ENCODE measurements around the gene TRIM2.

Gene TRIM2

GRCh38 chr4:153223930-153224329 lies 19.7 kb downstream of the TRIM2 start:
- DNase-seq, result no peak

DNA sequence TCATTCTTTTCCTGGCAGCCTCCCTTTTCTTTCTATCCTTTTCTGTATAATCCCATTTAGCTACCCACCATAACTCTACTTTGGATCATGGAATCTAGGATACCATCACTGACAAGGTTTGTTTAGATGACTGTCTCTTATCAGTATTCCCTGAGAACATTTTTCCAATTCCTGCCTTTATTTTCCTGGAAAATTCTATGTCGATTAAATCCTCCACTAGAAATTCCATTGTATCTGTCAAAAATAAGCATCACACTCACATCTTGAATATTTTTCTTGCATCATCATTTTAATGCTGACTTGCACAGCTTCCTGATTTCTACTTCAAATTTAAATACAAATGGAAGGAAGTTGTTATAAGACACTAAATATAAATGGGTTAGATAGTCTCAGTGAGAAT lies 20.2 kb downstream of the TRIM2 start:
- DNase-seq, result no peak

DNA sequence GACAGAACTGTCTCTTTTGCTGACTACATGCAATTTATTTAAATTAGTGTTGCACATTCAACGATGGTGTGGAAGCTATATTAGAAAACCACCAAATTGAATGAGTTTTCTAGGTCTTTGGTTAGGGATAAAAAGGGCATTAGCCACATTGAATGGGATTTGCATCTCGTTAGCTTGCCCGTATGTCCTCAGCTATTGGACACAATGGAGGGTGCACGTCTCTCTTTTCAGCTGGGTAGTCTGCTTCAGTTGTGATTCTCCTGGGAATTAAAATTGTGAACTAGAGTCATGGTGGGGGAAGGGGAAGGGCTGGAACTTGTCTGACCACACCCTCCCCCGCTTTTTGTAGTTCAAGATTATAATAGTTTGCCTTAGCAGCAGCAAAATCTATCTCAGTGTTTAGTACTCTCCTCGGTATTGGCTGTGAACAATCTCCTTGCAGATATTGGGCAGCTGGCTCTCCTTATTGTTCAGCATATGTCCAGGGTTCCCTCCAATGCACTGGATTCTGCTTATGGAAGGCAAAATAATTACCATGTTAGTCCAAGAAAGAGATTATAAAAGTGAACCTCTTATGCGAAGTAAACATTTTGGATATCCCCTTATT lies 23.3 kb downstream of the TRIM2 start:
- no peak for DNase-seq

DNA sequence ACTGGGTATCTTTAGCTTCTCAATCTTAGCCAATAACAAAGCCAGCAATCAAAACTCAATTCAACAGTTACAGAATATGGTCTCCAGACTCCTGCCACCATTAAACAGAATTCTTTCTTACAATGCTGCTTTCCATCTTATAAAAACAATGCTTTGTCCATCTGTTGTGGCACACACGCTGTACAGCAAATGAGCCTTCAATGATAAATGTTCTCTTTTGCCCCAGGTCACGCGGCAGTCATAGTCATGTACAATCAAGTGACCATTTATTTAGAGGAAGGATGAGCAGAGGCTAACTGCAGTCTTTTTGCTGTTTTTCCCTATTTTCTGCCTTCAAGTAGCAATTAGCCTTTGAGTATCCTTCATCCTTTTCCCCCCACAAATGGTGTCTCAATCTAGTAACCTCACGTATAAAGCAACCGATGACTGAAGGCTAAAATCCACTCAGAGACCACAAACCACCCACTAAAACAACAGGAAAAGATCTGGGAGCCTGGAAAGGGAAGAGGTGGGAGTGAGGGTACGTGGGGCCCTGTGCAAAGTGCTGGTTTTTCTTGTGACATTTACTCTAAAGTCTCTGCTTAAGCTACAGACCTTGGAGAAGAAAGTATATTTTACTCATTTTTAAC lies 24.4 kb downstream of the TRIM2 start:
- DNase-seq, result no peak

DNA sequence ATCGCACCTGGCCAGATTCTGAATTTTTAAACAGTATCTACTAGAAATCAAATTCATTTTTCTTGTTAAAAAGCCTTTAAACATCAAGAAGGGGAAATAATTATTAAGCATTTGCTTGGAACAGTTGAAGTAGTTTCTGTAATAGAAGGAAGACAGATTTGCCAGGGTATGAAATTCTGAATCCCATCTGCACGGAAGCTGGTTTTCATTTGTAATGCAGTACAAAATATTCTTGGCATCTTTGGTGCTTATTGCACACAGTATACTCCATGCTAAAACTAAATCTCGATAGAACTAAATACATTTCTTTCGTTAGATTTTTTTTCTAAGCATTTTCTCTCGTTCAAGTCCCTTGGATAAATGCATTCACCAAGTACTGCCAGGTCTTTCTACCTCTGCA lies 25.3 kb downstream of the TRIM2 start:
- no peak for DNase-seq

DNA sequence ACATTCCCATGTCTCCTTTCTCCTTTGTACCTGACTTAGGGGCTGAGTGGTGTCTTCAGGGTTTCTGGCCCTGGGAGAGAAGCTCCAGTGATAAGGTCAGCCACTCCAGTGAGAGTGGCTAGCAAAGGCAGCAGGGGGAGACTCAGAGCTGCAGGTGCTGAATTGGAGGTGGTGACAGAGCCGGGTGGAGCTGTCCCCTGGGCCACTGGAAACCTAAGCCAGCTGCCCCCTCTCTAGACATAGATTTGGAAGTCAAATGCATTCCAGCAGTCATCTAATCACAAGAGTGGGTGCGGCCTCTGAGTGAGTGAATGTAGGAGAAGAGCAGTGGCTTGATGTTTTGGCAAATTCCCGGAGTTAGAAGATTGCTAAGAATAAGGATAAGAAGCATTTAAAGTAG lies 28.5 kb downstream of the TRIM2 start:
- no peak for DNase-seq

- DNase-seq, result no peak
Observed at GRCh38 chr4:153233761-153234371, 29.6 kb downstream of the TRIM2 start.

DNA sequence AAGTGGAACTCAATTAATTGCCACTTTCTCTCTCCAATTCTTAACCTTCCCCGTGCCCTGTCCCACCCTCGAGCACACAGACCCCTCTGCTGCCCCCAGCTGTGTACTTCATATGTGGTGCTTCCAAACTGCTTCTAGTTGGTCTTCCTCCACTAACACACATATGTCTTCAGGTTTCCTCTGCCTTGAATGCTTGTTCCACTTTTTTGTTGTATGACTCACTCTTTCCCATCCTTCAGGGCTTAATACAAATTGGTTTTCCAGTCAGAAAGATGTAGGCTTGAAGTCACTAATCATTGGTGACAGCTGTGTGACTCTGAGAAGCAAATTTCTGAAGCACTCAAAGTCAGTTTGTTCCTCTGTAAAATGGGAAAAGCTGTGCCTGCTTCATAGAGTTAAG lies 30.6 kb downstream of the TRIM2 start:
- DNase-seq, result no peak

- DNase-seq, result no peak
Observed at GRCh38 chr4:153238135-153238919, 34.1 kb downstream of the TRIM2 start.

DNA sequence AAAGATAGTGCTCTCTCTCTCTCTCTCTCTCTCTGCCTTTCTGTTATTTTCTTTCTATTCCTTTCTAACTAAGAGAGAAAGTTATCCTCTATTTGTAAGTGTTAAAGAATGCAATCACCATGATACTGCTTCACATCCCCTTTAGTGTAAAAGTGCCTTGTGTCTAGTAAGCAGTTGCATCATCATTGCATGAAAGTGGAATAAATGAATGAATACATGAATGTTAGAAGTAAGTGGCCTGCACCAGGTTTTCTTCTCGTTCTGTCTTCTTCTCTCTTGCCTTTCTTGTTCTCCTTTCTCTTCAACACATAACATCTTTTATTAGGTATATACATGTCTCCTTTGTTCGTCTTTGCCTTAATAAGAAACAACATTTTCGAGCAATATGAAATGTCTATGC lies 35.2 kb downstream of the TRIM2 start:
- no peak for DNase-seq

- DNase-seq, result no peak
Observed at GRCh38 chr4:153241295-153241694, 37.1 kb downstream of the TRIM2 start.

DNA sequence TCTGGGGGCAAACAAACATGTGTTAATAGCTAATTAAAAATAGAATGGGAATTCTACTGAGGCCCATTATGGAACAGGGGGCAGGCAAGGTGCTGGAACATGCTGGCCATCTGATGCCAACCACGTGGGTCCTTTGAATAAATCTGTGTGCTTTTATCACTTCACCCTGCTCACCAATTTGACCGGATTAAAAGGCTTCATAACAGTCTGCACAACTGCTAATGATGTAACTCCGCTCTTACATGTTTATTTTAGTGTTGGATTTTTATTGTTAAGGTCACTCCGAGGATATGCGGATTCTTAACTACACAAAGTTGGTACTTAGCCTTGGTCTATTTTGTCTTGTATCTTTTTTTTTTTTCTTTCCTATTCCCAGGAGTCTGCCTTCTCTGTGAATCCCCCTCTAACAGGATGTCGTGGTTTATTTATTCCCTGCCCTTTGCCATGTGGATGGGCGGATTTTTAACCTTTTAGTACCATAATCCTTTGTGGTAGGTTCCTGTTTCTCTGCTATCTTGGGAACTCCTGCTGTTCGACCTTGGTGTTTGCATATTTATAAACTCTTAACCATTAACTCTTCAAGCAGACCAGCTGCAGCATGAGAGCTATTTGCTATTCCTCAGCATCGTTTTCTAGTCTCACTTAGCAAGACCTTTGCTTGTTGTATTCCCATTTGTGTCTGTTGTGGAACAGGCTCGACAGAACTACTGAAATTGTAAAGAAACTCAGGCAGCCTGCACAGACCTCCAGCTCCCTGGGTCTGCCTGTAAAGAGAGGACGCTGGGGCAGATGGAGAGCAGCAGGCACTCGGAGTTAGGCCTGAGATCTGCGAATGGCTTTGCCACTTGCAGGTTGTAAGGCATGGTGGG lies 38.0 kb downstream of the TRIM2 start:
- no peak for DNase-seq

DNA sequence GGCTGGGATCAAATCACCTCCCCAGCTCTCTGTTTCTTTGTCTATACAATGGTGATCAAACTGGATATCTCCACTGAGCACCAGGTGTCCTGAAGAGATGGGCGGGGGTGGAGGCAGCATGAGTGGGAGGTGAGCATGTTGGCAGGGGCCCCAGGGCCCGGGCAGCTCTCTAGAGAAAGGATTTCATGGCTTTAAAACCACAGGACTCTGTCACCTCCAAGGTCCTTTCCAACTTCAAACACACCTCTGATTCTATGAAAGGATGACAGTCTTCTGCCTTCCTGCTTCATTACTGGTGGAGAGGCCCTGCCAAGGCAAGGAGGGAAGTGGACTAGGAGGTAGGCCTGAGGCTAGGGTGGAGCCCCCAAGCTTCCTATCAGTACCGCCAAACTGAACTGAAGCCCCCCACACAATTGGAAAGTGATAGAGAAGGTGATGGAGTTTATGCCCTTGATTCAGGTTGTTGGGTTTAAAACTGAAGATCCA lies 38.6 kb downstream of the TRIM2 start:
- DNase-seq, result no peak

GRCh38 chr4:153243468-153243867 lies 39.2 kb downstream of the TRIM2 start:
- DNase-seq, result no peak

DNA sequence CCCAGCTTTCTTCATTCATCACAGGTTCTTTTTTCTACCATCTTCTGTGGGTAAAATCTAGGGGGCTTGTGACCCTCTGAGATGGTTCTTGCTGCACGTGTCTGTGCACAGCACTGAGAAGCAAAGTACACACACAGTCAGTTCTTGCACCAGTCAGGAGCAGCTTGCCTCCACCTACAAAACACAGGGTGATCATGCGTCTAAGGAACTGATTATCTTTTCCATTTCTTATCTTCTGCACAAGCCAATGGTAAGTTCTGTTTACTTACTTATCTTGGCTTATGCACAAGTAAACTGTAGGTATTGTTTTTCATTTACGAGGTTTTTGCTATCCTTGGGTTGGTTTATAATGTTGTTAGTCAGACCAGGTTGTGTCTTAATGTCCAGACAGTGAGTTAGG lies 40.7 kb downstream of the TRIM2 start:
- DNase-seq, result no peak

- no peak for DNase-seq
Observed at GRCh38 chr4:153245775-153246174, 41.5 kb downstream of the TRIM2 start.

DNA sequence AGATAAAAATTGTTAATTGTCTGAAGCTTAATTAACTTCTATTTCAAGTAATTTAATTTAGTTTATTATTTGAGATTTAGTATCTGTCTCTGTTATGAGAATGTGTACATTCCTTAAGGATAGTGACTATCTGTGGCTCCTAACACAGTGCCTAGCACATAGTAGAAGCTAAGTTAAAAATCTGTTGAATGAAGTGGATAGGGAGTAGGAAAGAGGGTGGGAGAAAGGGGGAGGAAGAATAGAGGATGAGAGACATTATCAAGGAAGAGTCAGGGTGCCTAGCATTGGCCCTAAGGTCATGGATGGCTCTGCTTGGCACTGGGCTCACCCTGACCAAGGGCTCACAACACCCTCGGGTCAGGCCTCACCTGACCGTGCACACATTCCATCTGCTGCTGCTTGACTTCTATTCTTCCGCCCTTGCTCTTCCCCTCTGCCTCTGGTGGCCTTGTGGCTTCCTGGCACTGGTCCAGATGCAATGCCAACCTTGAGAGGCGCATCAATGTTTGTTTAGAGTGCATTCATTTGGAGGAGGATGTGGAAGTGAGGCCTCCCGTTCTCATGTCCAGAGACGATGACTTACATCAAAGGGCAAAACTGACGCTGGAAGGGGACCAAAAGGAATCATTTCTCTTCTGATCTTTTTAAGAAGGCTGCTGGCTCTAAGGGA lies 42.3 kb downstream of the TRIM2 start:
- no peak for DNase-seq

DNA sequence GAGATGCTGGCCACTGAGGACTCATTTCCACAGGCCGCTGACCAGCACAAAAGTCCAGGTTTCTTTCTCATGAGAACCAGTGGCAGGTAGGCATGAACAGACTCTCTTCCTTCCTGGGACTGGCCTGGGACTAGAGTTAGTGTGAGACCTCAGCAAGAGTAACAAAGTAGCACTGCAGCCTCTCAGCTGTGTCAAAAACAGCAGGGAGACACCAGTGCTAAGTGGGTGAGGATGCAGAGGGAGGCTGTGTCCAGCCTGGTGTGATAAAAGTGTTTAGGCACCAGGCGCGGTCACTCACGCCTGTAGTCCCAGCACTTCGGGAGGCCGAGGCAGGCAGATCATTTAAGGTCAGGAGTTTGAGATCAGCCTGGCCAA lies 42.9 kb downstream of the TRIM2 start:
- no peak for DNase-seq

- DNase-seq, result no peak
Observed at GRCh38 chr4:153248641-153249198, 44.5 kb downstream of the TRIM2 start.

DNA sequence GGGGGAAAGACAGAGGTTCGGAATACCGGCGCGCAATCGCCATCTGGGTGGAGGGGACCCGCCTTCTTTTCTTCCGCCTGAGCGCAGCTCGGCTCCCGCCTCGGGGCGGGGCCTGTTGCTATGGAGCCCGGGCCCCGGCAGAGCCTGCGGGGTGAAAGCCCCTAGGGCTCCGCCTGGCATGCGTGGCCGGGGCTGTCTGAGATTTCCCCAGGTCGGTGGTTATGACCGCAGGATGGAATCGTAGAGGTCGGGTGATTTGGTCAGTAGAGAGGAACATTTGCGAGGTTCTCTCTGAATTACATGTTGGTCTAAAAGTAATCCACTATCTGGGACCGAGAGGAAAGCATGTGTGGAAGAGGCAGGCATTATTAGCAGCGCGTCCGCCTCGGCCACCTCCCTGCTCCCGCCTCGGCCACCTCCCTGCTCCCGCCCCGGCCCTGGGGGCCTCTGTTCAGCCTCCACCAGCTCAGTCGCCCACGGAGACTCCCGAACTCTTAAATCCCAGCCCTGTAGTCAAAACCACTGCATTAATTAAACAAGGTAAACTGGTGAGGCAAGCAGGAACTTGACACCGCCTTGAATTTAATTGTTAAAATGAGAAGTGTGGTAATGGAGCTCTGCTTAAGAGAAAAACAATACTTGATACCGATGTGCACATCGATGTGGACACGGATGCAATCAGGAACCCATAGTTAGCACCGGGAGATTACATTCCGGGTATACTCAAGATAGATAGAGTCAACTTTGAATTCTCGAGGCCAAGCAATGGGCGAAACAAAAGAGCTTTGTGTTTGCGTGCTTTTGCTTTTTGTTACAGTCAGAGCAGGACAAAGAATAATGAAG lies 45.2 kb downstream of the TRIM2 start:
- peak; percentile 86 for DNase-seq

GRCh38 chr4:153252122-153252521 lies 47.9 kb downstream of the TRIM2 start:
- DNase-seq, result no peak
